IMR-90 (cell line): ENCODE results near the gene TNFAIP8. TPM values are rescaled to one million over a fixed set of nuclear protein-coding genes. Genes with fewer than 3 reads are reported as not detected.
A peak's percentile ranks its signal among the peaks of the same experiment; 100 is the strongest.

ENCODE experiments used
- ATAC-seq: fragments of 200-7000 bp; cut with Tn5 transposase; 2 replicates; pipeline ENCODE4 v1.9.1; 2020; ENCODE audit warnings: low read depth, mild to moderate bottlenecking, moderate library complexity
- BruUV-seq: library from RNA; stranded (reverse); fragments of 400-500 nt; replicated peaks from 2 replicates; lab custom pipeline; 2021; lab: Mats Ljungman, UMichigan
- CTCF ChIA-PET: fragments of 300-600 bp; formaldehyde crosslinking; extraction: SDS; loops from one replicate; lab custom pipeline; 2021; ENCODE audit warnings: antibody characterized with exemption; lab: Yijun Ruan, JAX
- POLR2A ChIA-PET: fragments of 300-600 bp; sonication (Branson Sonifier 250); formaldehyde crosslinking; loops from one replicate; lab custom pipeline; 2022; ENCODE audit warnings: antibody characterized with exemption; ENCODE audit not compliant: unreplicated experiment; lab: Charles Lee
- DNase-seq: peaks from one replicate; pipeline ENCODE4 v3.0.0; 2013
- H2AFZ ChIP-seq: replicated peaks from 2 replicates; pipeline ENCODE3; 2013; ENCODE audit warnings: low read length, mild to moderate bottlenecking; ENCODE audit not compliant: poor library complexity
- H2AK5ac ChIP-seq: 2 replicates; pipeline ENCODE4 v1.6.1; 2013; ENCODE audit warnings: low read depth, low read length, inconsistent platforms
- H2AK9ac ChIP-seq: replicated peaks from 2 replicates; pipeline ENCODE3; 2013; ENCODE audit warnings: mild to moderate bottlenecking, low read depth, low read length, moderate library complexity; ENCODE audit not compliant: poor library complexity
- H2BK120ac ChIP-seq: 2 replicates; pipeline ENCODE4 v1.6.1; 2013; ENCODE audit warnings: low read depth, low read length, inconsistent platforms
- H2BK15ac ChIP-seq: 3 replicates; pipeline ENCODE4 v1.6.1; 2013; ENCODE audit warnings: low read depth, low read length, inconsistent platforms
- H2BK20ac ChIP-seq: 2 replicates; pipeline ENCODE4 v1.6.1; 2013; ENCODE audit warnings: low read depth, mild to moderate bottlenecking, inconsistent platforms, low read length, moderate library complexity
- H2BK5ac ChIP-seq: 2 replicates; pipeline ENCODE4 v1.6.1; 2013; ENCODE audit warnings: mild to moderate bottlenecking, low read depth, low read length, inconsistent platforms; ENCODE audit not compliant: poor library complexity, severe bottlenecking
- H3K14ac ChIP-seq: replicated peaks from 2 replicates; pipeline ENCODE4 v1.6.1; 2013; ENCODE audit warnings: low read depth, low read length, inconsistent platforms
- H3K18ac ChIP-seq: 2 replicates; pipeline ENCODE4 v1.6.1; 2013; ENCODE audit warnings: low read depth, low read length, control low read depth
- H3K23ac ChIP-seq: 2 replicates; pipeline ENCODE4 v1.6.1; 2013; ENCODE audit warnings: low read depth, low read length, inconsistent platforms
- H3K27ac ChIP-seq: 2 replicates; pipeline ENCODE4 v1.5.1; 2013; ENCODE audit warnings: mild to moderate bottlenecking, control low read depth, low read length; ENCODE audit not compliant: insufficient read depth
- H3K27me3 ChIP-seq: 2 replicates; pipeline ENCODE4 v1.6.1; 2013; ENCODE audit warnings: low read length; ENCODE audit not compliant: control insufficient read depth, insufficient read depth
- H3K36me3 ChIP-seq: 2 replicates; pipeline ENCODE4 v1.6.1; 2013; ENCODE audit warnings: low read length, mixed read lengths; ENCODE audit not compliant: control insufficient read depth, insufficient read depth
- H3K4ac ChIP-seq: 2 replicates; pipeline ENCODE4 v1.6.1; 2013; ENCODE audit warnings: low read depth, low read length, inconsistent platforms
- H3K4me1 ChIP-seq: 2 replicates; pipeline ENCODE4 v1.6.1; 2013; ENCODE audit warnings: low read length, mixed read lengths; ENCODE audit not compliant: control insufficient read depth, insufficient read depth
- H3K4me2 ChIP-seq: 2 replicates; pipeline ENCODE4 v1.6.1; 2013; ENCODE audit warnings: low read depth, mild to moderate bottlenecking, control low read depth, low read length, moderate library complexity
- H3K4me3 ChIP-seq: 2 replicates; pipeline ENCODE4 v1.5.1; 2013; ENCODE audit warnings: low read depth, mild to moderate bottlenecking, control low read depth, low read length, moderate library complexity; ENCODE audit not compliant: insufficient read depth
- H3K56ac ChIP-seq: 2 replicates; pipeline ENCODE4 v1.6.1; 2013; ENCODE audit warnings: low read length, inconsistent platforms; ENCODE audit not compliant: insufficient read depth; ENCODE audit errors: extremely low read depth
- H3K79me1 ChIP-seq, 2 experiments: 2 replicates each; pipeline ENCODE4 v1.6.1; 2013; ENCODE audit warnings: low read length in 2 of 2, inconsistent platforms in 1 of 2, low read depth in 1 of 2
- H3K9ac ChIP-seq: 2 replicates; pipeline ENCODE4 v1.6.1; 2013; ENCODE audit warnings: low read depth, low read length, control low read depth
- H3K9me1 ChIP-seq: 2 replicates; pipeline ENCODE4 v1.6.1; 2013; ENCODE audit warnings: low read length, inconsistent platforms; ENCODE audit not compliant: insufficient read depth
- H3K9me3 ChIP-seq: 2 replicates; pipeline ENCODE4 v1.6.1; 2013; ENCODE audit warnings: low read length; ENCODE audit not compliant: control insufficient read depth, insufficient read depth
- H4K20me1 ChIP-seq: 2 replicates; pipeline ENCODE4 v1.6.1; 2013; ENCODE audit warnings: low read length, inconsistent platforms; ENCODE audit not compliant: insufficient read depth
- H4K5ac ChIP-seq: 2 replicates; pipeline ENCODE4 v1.6.1; 2013; ENCODE audit warnings: mild to moderate bottlenecking, low read depth, low read length, control low read depth
- H4K8ac ChIP-seq, 2 experiments: 2 replicates each; pipeline ENCODE4 v1.6.1; 2013; ENCODE audit warnings: low read depth in 2 of 2, low read length in 2 of 2, control low read depth in 1 of 2, inconsistent platforms in 1 of 2
- H4K91ac ChIP-seq: 2 replicates; pipeline ENCODE4 v1.6.1; 2013; ENCODE audit warnings: low read depth, low read length, inconsistent platforms; ENCODE audit not compliant: insufficient read depth
- CEBPB ChIP-seq: IDR thresholded peaks from 2 replicates; pipeline ENCODE4 v1.6.1; 2012; ENCODE audit warnings: low read depth, low read length, improper control_type of control experiment
- ELK1 ChIP-seq: fragments of 150-350 bp; IDR thresholded peaks from 2 replicates; pipeline ENCODE4 v1.6.1; 2016; ENCODE audit warnings: low read depth, mild to moderate bottlenecking, low read length, moderate library complexity, borderline replicate concordance
- MXI1 ChIP-seq: IDR thresholded peaks from 2 replicates; pipeline ENCODE4 v1.6.1; 2012; ENCODE audit warnings: low read depth, mild to moderate bottlenecking, low read length, moderate library complexity, borderline replicate concordance
- RCOR1 ChIP-seq: IDR thresholded peaks from 2 replicates; pipeline ENCODE4 v1.6.1; 2012; ENCODE audit warnings: mild to moderate bottlenecking, low read length, improper control_type of control experiment; ENCODE audit not compliant: insufficient replicate concordance
- RFX5 ChIP-seq: IDR thresholded peaks from 2 replicates; pipeline ENCODE4 v1.8.0; 2012; ENCODE audit warnings: low read depth, mild to moderate bottlenecking, low read length, moderate library complexity
- WGBS, 2 experiments: methylation state at CpG; one replicate each; pipeline versions ENCODE4 v1.1.5 to v1.1.7; 2013; ENCODE audit warnings: missing lambda C conversion rate in 2 of 2; ENCODE audit not compliant: insufficient read length in 1 of 2; ENCODE audit errors: extremely low coverage in 2 of 2; 5-methylcytosine and 5-hydroxymethylcytosine counted together
- dilution Hi-C: fragments of 300-500 bp; cut with HindIII; formaldehyde crosslinking; loops from one replicate; pipeline ENCODE4 v1.14.3; 2018; ENCODE audit warnings: low sequenced_read_pairs; ENCODE audit not compliant: unreplicated experiment
- in situ Hi-C: fragments of 300-500 bp; cut with MboI; formaldehyde crosslinking; loops from 3 replicates; pipeline ENCODE4 v1.14.3; 2019; ENCODE audit warnings: low sequenced_read_pairs, inconsistent platforms, mixed read lengths
- intact Hi-C: fragments of 100-400 bp; cut with micrococcal nuclease; formaldehyde crosslinking; loops from 2 replicates; pipeline ENCODE4 v1.10.0; 2022
- polyA plus RNA-seq, 3 experiments: library from polyadenylated mRNA; depleted of rRNA; stranded (reverse); fragments of >200 nt; gene quantifications; 2 replicates each; pipeline ENCODE4 v1.2.3, GENCODE V29; 2012; ENCODE audit warnings: low replicate concordance in 1 of 3
- total RNA-seq: library from RNA; depleted of rRNA; stranded (reverse); fragments of >200 nt; gene quantifications from 2 replicates; pipeline ENCODE4 v1.2.3, GENCODE V29; 2012

The TNFAIP8 gene
- total and polyA plus RNA-seq, 2 of the 4 experiments (the other 2 are of a cell fraction) = 20.3 to 29.9 TPM

- H3K27me3 ChIP-seq = no peaks in the 10 kb centered on the region
- H3K9ac ChIP-seq = 0 out of 2 replicates have a peak overlapping the region, but pooled peaks have one; percentile 6
- dilution Hi-C loops = no loop called here
- H2BK15ac ChIP-seq = peak overlapping the region; percentile 90; the same call in 1 of the 3 replicates
- in situ Hi-C loops = no loop called here
- H3K4me3 ChIP-seq = no peak overlapping the region
- BruUV-seq = no TSS peak
- peak overlapping the region; percentile 86 for H4K91ac ChIP-seq
- H3K9me1 ChIP-seq = peaks cover 10% of the 10 kb centered on the region
- H4K20me1 ChIP-seq = no peaks in the 10 kb centered on the region
- no peak overlapping the region for H3K56ac ChIP-seq
- H3K4me1 ChIP-seq = peaks cover 25% of the 10 kb centered on the region
- no peaks in the 10 kb centered on the region for H3K9me3 ChIP-seq
- peak overlapping the region; percentile 80 for H2BK5ac ChIP-seq
- H3K27ac ChIP-seq = peak overlapping the region; percentile 99; the same call in 1 of the 2 replicates
- peak overlapping the region; percentile 80 for H3K14ac ChIP-seq
- H3K23ac ChIP-seq = peak overlapping the region; percentile 94
- H2BK20ac ChIP-seq = peak overlapping the region; percentile 87
- TF ChIP-seq MXI1 (no peak), ELK1 (no peak), RCOR1 (no peak), RFX5 (no peak), CEBPB (no peak)
- no peak overlapping the region for H2AFZ ChIP-seq
- H3K36me3 ChIP-seq = no peaks in the 10 kb centered on the region
- ChIA-PET CTCF (interaction anchor here (0.5 to 1.2 kb wide), 2 partner anchors 15 to 389 kb away, joined by 3 read pairs; no protein-coding TSS in a partner anchor), POLR2A (interaction anchor here (0.5 to 0.8 kb wide), 2 partner anchors 9 to 22 kb away, joined by 3 read pairs; partner anchors contain the start of gene TNFAIP8)
- DNase-seq (peak; percentile 66), ATAC-seq (peak; percentile 58)
- peak overlapping the region; percentile 57 for H3K4me2 ChIP-seq
- no CpG with 5 or more reads among the region's 3 CpGs for WGBS, 2 experiments
- peaks cover 18 to 24% of the 10 kb centered on the region in 2 experiments; a peak in 3 of 4 replicates for H3K79me1 ChIP-seq
- no peak overlapping the region for H2AK9ac ChIP-seq
- H2AK5ac ChIP-seq = peak overlapping the region; percentile 68; the same call in 1 of the 2 replicates
- intact Hi-C loops = no loop called here
- H2BK120ac ChIP-seq = peak overlapping the region; percentile 86
- H3K4ac ChIP-seq = peak overlapping the region; percentile 70
- peak overlapping the region; percentile 97 for H3K18ac ChIP-seq
- peak overlapping the region; percentile 25 to 82; a peak in 2 of 4 replicates for H4K8ac ChIP-seq
- H4K5ac ChIP-seq = peak overlapping the region; percentile 96
Measured at GRCh38 chr5:119378075-119378700, 22.4 kb downstream of the TNFAIP8 start.
